GM12878 (cell line): ENCODE results near the gene PCCA. TPM values are rescaled to one million over a fixed set of nuclear protein-coding genes. Genes with fewer than 3 reads are reported as not detected.

ENCODE experiments used
- ATAC-seq: fragments of 200-7000 bp; cut with Tn5 transposase; 3 replicates; pipeline ENCODE4 v1.9.1; 2020; ENCODE audit warnings: mild to moderate bottlenecking, moderate library complexity
- BruUV-seq: library from RNA; stranded (reverse); fragments of 400-500 nt; replicated peaks from 2 replicates; lab custom pipeline; 2021; lab: Mats Ljungman, UMichigan
- CTCF ChIA-PET: fragments of 300-600 bp; sonication (Branson Sonifier 250); formaldehyde crosslinking; extraction: SDS; loops from one replicate; lab custom pipeline; 2021; ENCODE audit warnings: inconsistent platforms; lab: Yijun Ruan, JAX
- POLR2A ChIA-PET: fragments of 350-600 bp; formaldehyde crosslinking; extraction: SDS; loops from one replicate; lab custom pipeline; 2021; ENCODE audit warnings: inconsistent platforms; lab: Charles Lee
- RAD21 ChIA-PET: fragments of 300-600 bp; sonication (Branson Sonifier 250); formaldehyde crosslinking; loops from one replicate; lab custom pipeline; 2023; ENCODE audit warnings: antibody characterized with exemption; ENCODE audit not compliant: unreplicated experiment; lab: Charles Lee
- SMC1A ChIA-PET: fragments of 300-600 bp; sonication (Branson Sonifier 250); formaldehyde crosslinking; loops from one replicate; lab custom pipeline; 2023; ENCODE audit not compliant: unreplicated experiment, uncharacterized antibody; lab: Charles Lee
- DNase-seq: peaks from one replicate; pipeline ENCODE4 v3.0.0-alpha.2; 2011; ENCODE audit warnings: low read depth, low spot score
- FAIRE-seq: peaks from 3 replicates; lab custom pipeline; 2011; peaks lifted over from hg19 to GRCh38; lab: Jason Lieb, UNC
- H2AFZ ChIP-seq: 2 replicates; pipeline ENCODE4 v1.6.0; 2011; ENCODE audit warnings: low read depth, low read length, control low read depth; ENCODE audit not compliant: control insufficient read depth
- H3K27ac ChIP-seq: 2 replicates; pipeline ENCODE4 v1.5.1; 2011; ENCODE audit warnings: control low read depth; ENCODE audit not compliant: control insufficient read depth, insufficient read depth
- H3K27me3 ChIP-seq, 2 experiments: replicated peaks in 1 of 2; 2 replicates each; pipeline versions ENCODE4 v1.6.0 to v1.6.1; 2011; ENCODE audit warnings: low read length in 1 of 2; ENCODE audit not compliant: control insufficient read depth in 2 of 2, insufficient read depth in 2 of 2
- H3K36me3 ChIP-seq, 2 experiments: 2 replicates each; pipeline ENCODE4 v1.5.1; 2011; ENCODE audit warnings: low read length in 1 of 2; ENCODE audit not compliant: control insufficient read depth in 2 of 2, insufficient read depth in 2 of 2
- H3K4me1 ChIP-seq: 2 replicates; pipeline ENCODE4 v1.6.1; 2011; ENCODE audit warnings: mild to moderate bottlenecking, low read length, moderate library complexity, mixed read lengths; ENCODE audit not compliant: control insufficient read depth, insufficient read depth
- H3K4me2 ChIP-seq: 2 replicates; pipeline ENCODE4 v1.6.0; 2011; ENCODE audit warnings: control low read depth; ENCODE audit not compliant: control insufficient read depth, insufficient read depth
- H3K4me3 ChIP-seq: fragments of 200-600 bp; sonication (generic); 2 replicates; pipeline ENCODE4 v1.5.1; 2016
- H3K79me2 ChIP-seq: 2 replicates; pipeline ENCODE4 v1.6.0; 2011; ENCODE audit warnings: low read length; ENCODE audit not compliant: control insufficient read depth, insufficient read depth
- H3K9ac ChIP-seq: 2 replicates; pipeline ENCODE4 v1.8.0; 2011; ENCODE audit warnings: low read length, control low read depth, mixed read lengths; ENCODE audit not compliant: control insufficient read depth, insufficient read depth
- H3K9me3 ChIP-seq: replicated peaks from 3 replicates; pipeline ENCODE4 v1.5.1; 2011; ENCODE audit warnings: mild to moderate bottlenecking, low read length; ENCODE audit not compliant: control insufficient read depth, insufficient read depth
- H4K20me1 ChIP-seq: 2 replicates; pipeline ENCODE4 v1.6.0; 2011; ENCODE audit not compliant: control insufficient read depth, insufficient read depth
- BACH1 ChIP-seq: fragments of 450-650 bp; IDR thresholded peaks from 2 replicates; pipeline ENCODE4 v1.6.1; 2017; ENCODE audit warnings: mild to moderate bottlenecking, borderline replicate concordance
- BCL11A ChIP-seq: IDR thresholded peaks from 2 replicates; pipeline ENCODE4 v1.6.1; 2011; ENCODE audit warnings: low read depth, low read length
- CHD4 ChIP-seq: fragments of 200-600 bp; sonication (generic); IDR thresholded peaks from 2 replicates; pipeline ENCODE4 v1.6.1; 2016; ENCODE audit warnings: mild to moderate bottlenecking
- CREM ChIP-seq: IDR thresholded peaks from 2 replicates; pipeline ENCODE4 v1.6.1; 2014; ENCODE audit warnings: antibody characterized with exemption, low read depth
- ETV6 ChIP-seq, 2 experiments: fragments of 450-650 bp in 1 of 2; IDR thresholded peaks in 1 of 2; conservative IDR thresholded peaks in 1 of 2; 2 replicates each; pipeline ENCODE4 v1.6.1; 2014; ENCODE audit warnings: antibody characterized with exemption in 1 of 2, borderline replicate concordance in 1 of 2, low read depth in 1 of 2, mild to moderate bottlenecking in 1 of 2, moderate library complexity in 1 of 2
- EZH2 ChIP-seq: IDR thresholded peaks from 2 replicates; pipeline ENCODE4 v1.6.1; 2012; ENCODE audit warnings: low read depth, mild to moderate bottlenecking, control low read depth, inconsistent platforms, low read length, borderline replicate concordance; ENCODE audit not compliant: control insufficient read depth
- FOS ChIP-seq: IDR thresholded peaks from 3 replicates; pipeline ENCODE4 v1.6.1; 2011; ENCODE audit warnings: borderline replicate concordance; ENCODE audit not compliant: insufficient read length; ENCODE audit errors: extremely low read depth
- HCFC1 ChIP-seq: fragments of 150-350 bp; IDR thresholded peaks from 2 replicates; pipeline ENCODE4 v1.6.1; 2014; ENCODE audit warnings: low read length
- KAT2A ChIP-seq: conservative IDR thresholded peaks from 2 replicates; pipeline ENCODE4 v1.6.1; 2011; ENCODE audit warnings: low read depth, low read length; ENCODE audit not compliant: control insufficient read depth
- MYB ChIP-seq: fragments of 150-350 bp; IDR thresholded peaks from 2 replicates; pipeline ENCODE4 v1.6.1; 2014; ENCODE audit warnings: mild to moderate bottlenecking, low read depth, low read length, borderline replicate concordance
- PAX5 ChIP-seq: IDR thresholded peaks from 2 replicates; pipeline ENCODE4 v1.6.1; 2011; ENCODE audit warnings: low read depth, low read length, borderline replicate concordance
- SMARCA5 ChIP-seq: fragments of 450-650 bp; IDR thresholded peaks from 2 replicates; pipeline ENCODE4 v1.6.1; 2017; ENCODE audit warnings: mild to moderate bottlenecking
- SREBF1 ChIP-seq: IDR thresholded peaks from 2 replicates; pipeline ENCODE4 v1.6.1; 2012; ENCODE audit warnings: mild to moderate bottlenecking, low read length
- YBX1 ChIP-seq: fragments of 450-650 bp; IDR thresholded peaks from 2 replicates; pipeline ENCODE4 v1.6.1; 2016; ENCODE audit warnings: antibody characterized with exemption
- ZNF384 ChIP-seq: IDR thresholded peaks from 2 replicates; pipeline ENCODE4 v1.6.1; 2012; ENCODE audit warnings: low read depth, mild to moderate bottlenecking, low read length, improper control_type of control experiment, borderline replicate concordance
- ZNF592 ChIP-seq: fragments of 450-650 bp; IDR thresholded peaks from 2 replicates; pipeline ENCODE4 v1.6.1; 2017; ENCODE audit warnings: mild to moderate bottlenecking, moderate library complexity
- WGBS: methylation state at CpG from one replicate; pipeline ENCODE4 v1.1.6; 2016; ENCODE audit warnings: low lambda C conversion rate; ENCODE audit not compliant: insufficient replicate concordance, insufficient coverage; ENCODE audit errors: missing lambda C conversion rate; 5-methylcytosine and 5-hydroxymethylcytosine counted together
- in situ Hi-C: fragments of 300-500 bp; cut with MboI; formaldehyde crosslinking; loops from 9 replicates; pipeline ENCODE4 v1.14.3; 2018; ENCODE audit warnings: mixed read lengths
- intact Hi-C: fragments of 100-400 bp; cut with micrococcal nuclease; formaldehyde crosslinking; loops from one replicate; pipeline ENCODE4 v1.14.2; 2022; ENCODE audit not compliant: unreplicated experiment
- polyA plus RNA-seq, 11 experiments: library from polyadenylated mRNA; depleted of rRNA in 4 of 11; unstranded in 6 of 11; stranded (reverse) in 5 of 11; fragments of >200 nt; fragmentation: Nextera tagmentation in 4 of 11; fragmentation: Illumina TruSeq in 1 of 11; extraction: Ambion mirVana in 4 of 11; extraction: Trizol in 1 of 11; gene quantifications; 1 replicate in 1 of 11; 2 replicates in 10 of 11; pipeline versions ENCODE4 v1.2.1 to v1.2.3, GENCODE V29; 2011 to 2016; ENCODE audit warnings: inconsistent platforms in 2 of 11, missing spikeins in 2 of 11, low read depth in 1 of 11
- total RNA-seq, 4 experiments: library from RNA; depleted of rRNA in 3 of 4; stranded (reverse); fragments of >200 nt in 3 of 4; fragmentation: Illumina TruSeq in 1 of 4; extraction: Trizol in 1 of 4; gene quantifications; 2 replicates each; pipeline versions ENCODE4 v1.2.1 to v1.2.3, GENCODE V29; 2013 to 2021
- TF ChIP-seq, protein P1 (sequence below): fragments of 450-650 bp; conservative IDR thresholded peaks from 2 replicates; pipeline ENCODE4 v1.6.1; 2017; ENCODE audit warnings: mild to moderate bottlenecking, moderate library complexity
- TF ChIP-seq, protein P2 (sequence below): IDR thresholded peaks from 2 replicates; pipeline ENCODE4 v1.6.1; 2011; ENCODE audit warnings: mild to moderate bottlenecking, low read depth, low read length, moderate library complexity; ENCODE audit not compliant: insufficient replicate concordance

The PCCA gene
- total and polyA plus RNA-seq, 10 of the 15 experiments (the other 5 are each of a cell fraction or from before 2014, with no cell fraction given), result 5.9 to 18.2 (median 12.4) TPM

- H3K4me1 ChIP-seq, result peaks cover 6% of the 10 kb centered on the region
- no peak overlapping the region for H3K4me2 ChIP-seq
- intact Hi-C loops, result no loop called here
- no peak overlapping the region for H3K4me3 ChIP-seq
- ATAC-seq, result no peak
- ChIA-PET POLR2A (no interaction called here), RAD21 (no interaction called here)
- H3K36me3 ChIP-seq, result no peaks in the 10 kb centered on the region
- H3K27me3 ChIP-seq, result no peaks in the 10 kb centered on the region
- FAIRE-seq, result no peak
- BruUV-seq, result no TSS peak
- in situ Hi-C loops, result no loop called here
- H3K27ac ChIP-seq, result no peak overlapping the region
- no peaks in the 10 kb centered on the region for H4K20me1 ChIP-seq
- TF ChIP-seq, protein P1, sequence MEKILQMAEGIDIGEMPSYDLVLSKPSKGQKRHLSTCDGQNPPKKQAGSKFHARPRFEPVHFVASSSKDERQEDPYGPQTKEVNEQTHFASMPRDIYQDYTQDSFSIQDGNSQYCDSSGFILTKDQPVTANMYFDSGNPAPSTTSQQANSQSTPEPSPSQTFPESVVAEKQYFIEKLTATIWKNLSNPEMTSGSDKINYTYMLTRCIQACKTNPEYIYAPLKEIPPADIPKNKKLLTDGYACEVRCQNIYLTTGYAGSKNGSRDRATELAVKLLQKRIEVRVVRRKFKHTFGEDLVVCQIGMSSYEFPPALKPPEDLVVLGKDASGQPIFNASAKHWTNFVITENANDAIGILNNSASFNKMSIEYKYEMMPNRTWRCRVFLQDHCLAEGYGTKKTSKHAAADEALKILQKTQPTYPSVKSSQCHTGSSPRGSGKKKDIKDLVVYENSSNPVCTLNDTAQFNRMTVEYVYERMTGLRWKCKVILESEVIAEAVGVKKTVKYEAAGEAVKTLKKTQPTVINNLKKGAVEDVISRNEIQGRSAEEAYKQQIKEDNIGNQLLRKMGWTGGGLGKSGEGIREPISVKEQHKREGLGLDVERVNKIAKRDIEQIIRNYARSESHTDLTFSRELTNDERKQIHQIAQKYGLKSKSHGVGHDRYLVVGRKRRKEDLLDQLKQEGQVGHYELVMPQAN, result no peak
- TF ChIP-seq, protein P2, sequence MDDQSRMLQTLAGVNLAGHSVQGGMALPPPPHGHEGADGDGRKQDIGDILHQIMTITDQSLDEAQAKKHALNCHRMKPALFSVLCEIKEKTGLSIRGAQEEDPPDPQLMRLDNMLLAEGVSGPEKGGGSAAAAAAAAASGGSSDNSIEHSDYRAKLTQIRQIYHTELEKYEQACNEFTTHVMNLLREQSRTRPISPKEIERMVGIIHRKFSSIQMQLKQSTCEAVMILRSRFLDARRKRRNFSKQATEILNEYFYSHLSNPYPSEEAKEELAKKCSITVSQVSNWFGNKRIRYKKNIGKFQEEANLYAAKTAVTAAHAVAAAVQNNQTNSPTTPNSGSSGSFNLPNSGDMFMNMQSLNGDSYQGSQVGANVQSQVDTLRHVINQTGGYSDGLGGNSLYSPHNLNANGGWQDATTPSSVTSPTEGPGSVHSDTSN, result no peak
- TF ChIP-seq ETV6 (conservative IDR thresholded peaks at IDR 0.05 in 1 of 2, IDR thresholded peaks at IDR 0.05 in 1 of 2; ENCODE audit: borderline replicate concordance in 1 of 2, low read depth in 1 of 2) (no peak), PAX5 (no peak), HCFC1 (no peak), SMARCA5 (no peak), BACH1 (no peak), SREBF1 (no peak), EZH2 (no peak), KAT2A (no peak), CREM (no peak), CHD4 (no peak), FOS (no peak), ZNF384 (no peak), MYB (no peak), ZNF592 (no peak), YBX1 (no peak), BCL11A (no peak)
- TF ChIP-seq, all 136 proteins: peak for 0
- WGBS, result 91% methylated on average over 9 of the region's 9 CpGs
- no peaks in the 10 kb centered on the region for H3K9me3 ChIP-seq
- ChIA-PET CTCF (no interaction called here), SMC1A (interaction anchor here (1.1 to 1.6 kb wide), 2 partner anchors 9 to 21 kb away, joined by 3 read pairs; no protein-coding TSS in a partner anchor)
- DNase-seq, result no peak
- no peak overlapping the region for H3K9ac ChIP-seq
- H3K79me2 ChIP-seq, result no peaks in the 10 kb centered on the region
- H2AFZ ChIP-seq, result no peak overlapping the region
Measured at GRCh38 chr13:100439247-100439970, 350.5 kb downstream of the PCCA start.
